ENCODE results near the gene NAXE.

- TF ChIP-seq CTCF (IDR thresholded peaks at IDR 0.05) = no peak
- no peak for TF ChIP-seq ZFX (IDR thresholded peaks at IDR 0.05; ENCODE audit: borderline replicate concordance)
Measured at GRCh38 chr1:156544592-156545102, 46.9 kb upstream of the NAXE start.

Measured in 22Rv1 (cell line).